ENCODE data around the gene ASXL3.

DNA sequence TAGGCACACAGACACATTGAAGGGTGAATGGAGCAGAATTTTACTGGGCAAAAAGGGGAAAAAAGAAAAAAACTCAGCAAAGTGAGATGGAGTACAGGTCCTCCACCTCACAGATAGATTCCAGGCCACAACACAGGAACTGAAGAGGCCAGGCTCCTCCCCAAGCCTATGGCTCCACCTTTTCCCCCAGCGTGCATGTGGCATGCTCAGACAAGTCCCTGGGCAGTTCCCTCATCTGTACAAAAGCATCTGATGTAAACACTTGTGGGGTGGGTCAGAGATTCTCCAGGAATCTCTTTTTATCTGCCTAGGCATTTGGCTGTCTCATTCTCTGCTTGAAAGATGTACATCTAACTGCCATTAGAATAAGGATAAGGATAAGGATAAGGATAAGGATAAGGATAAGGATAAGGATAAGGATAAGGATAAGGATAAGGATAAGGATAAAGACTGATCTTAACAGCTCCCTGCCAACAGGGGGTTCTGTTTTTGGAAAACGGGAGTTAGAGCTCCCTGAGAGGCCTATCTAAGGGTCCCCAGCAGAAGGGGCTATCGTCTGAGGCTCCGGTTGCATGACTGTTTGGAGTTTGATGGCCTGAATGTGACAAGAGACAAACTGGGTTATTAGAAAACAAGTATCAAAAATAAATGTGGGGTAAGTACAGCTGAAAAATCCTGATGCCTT is 17.2 kb upstream of the ASXL3 start:
- no peak for TF ChIP-seq CTCF (IDR thresholded peaks at IDR 0.05; ENCODE audit: borderline replicate concordance, extremely low read depth, low read length, poor library complexity, severe bottlenecking)
- no peak for TF ChIP-seq EZH2 (IDR thresholded peaks at IDR 0.05; ENCODE audit: borderline replicate concordance, low read depth, low read length, severe bottlenecking)
